ENCODE results near the gene ORMDL2.
"Not testable (repeated sequence)": the region's sequence is repeated elsewhere in the genome, so short reads cannot be mapped to it uniquely, and the experiment has no call there.

The ORMDL2 gene

DNA sequence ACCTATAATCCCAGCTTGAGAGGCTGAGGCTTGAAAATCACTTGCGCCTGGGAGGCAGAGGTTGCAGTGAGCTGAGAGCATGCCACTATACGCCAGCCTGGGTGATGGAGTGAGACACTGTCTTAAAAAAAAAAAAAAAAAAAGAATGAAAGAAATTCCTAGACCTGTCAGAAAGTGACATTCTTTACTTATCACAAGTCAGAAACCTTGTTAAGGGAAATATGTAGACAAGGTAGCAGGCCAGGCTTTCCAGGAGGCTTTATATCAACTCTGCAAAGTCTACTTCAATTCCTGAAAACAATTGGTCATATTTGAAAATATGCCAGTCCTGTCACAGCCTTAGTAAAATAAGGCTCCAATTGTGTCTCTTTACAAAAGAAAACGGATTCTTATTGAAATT lies 44.0 kb downstream of the ORMDL2 start:
- DNase-seq, result no peak

DNA sequence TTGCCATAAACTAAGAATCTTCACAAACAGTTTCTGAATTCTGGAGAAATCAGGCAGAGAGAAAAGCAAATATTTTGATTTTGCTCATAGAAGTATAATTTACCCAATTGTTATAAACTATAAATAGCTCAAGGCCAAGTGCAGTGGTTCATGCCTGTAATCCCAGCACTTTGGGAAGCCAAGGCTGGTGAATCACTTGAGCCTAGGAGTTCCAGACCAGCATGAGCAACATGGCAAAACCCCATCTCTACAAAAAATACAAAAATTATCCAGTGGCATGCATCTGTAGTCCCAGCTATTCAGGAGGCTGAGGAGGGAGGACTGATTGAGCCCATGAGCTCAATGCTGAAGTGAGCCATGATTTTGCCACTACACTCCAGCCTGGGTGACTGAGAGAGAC lies 44.4 kb downstream of the ORMDL2 start:
- no peak for DNase-seq

DNA sequence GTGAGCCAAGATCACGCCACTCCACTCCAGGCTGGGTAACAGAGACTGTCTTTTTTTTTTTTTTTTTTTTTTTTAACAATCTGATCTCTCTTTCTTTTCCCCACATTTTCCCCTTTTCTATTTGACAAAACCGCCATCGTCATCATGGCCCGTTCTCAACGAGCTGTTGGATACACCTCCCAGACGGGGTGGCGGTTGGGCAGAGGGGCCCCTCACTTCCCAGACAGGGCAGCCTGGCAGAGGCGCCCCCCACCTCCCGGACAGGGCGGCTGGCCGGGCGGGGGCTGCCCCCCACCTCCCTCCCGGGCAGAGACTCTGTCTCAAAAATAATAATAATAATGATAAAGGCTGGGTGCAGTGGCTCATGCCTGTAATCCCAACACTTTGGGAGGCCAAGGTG lies 45.1 kb downstream of the ORMDL2 start:
- DNase-seq, result not testable (repeated sequence)

DNA sequence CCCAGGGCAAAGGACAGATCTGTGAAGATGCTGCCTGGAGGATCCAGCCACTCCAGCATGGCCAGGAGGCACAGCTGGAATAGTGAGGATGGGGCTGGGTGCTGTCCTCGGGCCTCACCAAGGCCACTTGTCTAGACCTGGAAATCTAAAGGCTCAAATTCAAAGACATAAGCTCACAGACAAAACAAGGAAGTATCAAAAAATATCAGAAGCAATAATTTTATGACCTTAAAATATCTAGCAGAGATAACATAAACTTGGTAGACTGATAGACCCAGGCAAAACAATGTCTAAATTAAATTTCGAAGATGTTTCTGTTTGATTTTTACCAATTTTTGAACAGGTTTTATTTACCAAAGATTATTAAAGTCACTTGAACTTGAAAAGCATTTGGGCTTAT lies 47.5 kb downstream of the ORMDL2 start:
- no peak for DNase-seq

DNA sequence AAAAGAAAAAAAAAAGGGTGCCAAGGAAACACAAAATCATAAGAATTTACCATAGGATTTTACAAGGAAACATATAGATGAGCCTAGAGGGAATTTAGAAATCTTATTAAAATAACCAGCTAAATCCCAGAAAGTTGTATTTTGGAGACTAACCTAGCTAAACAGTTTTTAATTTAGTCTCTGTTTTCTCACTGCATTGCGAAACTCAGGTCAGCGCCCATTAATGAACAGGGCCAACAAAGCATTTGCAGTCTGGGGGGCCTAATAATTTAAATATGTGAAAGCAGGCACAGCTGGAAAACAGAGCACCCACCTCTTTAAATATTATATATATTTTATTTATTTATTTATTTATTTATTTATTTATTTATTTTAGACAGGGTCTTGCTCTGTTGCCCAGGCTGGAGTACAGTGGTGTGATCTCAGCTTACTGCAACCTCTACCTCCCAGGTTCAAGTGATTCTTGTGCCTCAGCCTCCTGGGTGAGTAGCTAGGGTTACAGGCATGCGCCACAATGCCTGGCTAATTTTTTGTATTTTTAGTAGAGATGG lies 48.7 kb downstream of the ORMDL2 start:
- DNase-seq, result not testable (repeated sequence)
